ENCODE data around the gene DDX49.
"Not testable (repeated sequence)": the region's sequence is repeated elsewhere in the genome, so short reads cannot be mapped to it uniquely, and the experiment has no call there.

The DDX49 gene

DNA sequence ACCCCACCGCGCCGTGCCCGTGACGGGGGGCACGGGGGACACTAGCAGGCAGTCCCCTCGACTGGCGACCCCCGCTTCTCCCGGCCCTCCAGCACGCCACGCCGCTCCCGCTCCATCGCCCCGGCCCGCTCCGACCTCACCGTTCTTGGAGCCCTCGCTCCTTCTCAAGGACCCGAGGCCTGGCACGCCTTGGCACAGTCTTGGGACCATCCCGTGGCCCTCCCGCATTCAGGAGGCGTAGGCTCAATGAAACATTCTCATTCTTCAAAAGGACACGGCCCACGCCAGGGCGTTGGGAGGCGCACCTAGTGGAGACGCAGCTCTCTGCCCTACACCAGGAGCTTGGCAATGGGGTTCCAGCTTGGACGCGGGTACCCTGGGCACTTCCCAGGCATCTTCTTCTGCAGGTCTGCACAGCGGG lies 23.1 kb upstream of the DDX49 start:
- DNase-seq = no peak

DNA sequence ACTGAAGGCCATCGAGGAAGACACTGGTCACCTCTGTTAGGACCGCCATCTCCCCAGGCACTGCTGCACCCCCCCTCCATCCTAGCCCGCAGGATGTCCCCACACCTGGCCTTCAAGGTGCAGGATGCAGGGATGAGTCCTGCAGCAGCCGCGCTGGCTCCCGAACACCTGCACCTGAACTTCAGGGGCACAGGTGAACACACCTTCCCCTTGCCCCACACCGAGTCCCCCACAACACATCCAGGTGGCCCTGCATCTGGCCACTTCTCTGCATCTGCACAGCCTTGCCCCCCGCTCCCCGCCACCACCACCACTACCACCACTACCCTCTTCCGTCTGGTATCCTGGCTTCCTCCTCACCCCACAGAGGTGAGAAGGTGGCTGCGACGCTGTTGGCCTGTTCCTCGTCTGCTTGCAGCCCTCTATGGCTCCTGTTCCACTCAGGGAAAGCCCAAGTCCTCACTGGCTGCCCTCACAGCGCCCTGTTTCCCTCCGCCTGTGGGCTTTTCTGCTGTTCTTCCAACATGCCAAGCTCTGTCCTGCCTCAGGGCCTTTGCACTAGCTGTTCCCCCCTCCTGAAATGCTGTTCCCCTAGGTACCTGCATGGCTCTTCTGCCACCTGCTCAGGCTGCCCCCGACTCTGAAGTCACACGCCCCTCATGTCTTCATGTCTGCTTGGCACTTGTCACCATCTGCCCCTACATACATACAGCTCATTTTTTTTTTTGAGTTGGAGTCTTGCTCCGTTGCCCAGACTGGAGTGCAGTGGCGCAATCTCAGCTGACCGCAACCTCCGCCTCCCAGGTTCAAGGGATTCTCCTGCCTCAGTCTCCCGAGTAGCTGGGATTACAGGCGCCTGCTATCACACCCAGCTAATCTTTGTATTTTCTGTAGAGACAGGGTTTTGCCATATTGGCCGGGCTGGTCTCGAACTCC lies 22.2 kb upstream of the DDX49 start:
- DNase-seq = no peak

DNA sequence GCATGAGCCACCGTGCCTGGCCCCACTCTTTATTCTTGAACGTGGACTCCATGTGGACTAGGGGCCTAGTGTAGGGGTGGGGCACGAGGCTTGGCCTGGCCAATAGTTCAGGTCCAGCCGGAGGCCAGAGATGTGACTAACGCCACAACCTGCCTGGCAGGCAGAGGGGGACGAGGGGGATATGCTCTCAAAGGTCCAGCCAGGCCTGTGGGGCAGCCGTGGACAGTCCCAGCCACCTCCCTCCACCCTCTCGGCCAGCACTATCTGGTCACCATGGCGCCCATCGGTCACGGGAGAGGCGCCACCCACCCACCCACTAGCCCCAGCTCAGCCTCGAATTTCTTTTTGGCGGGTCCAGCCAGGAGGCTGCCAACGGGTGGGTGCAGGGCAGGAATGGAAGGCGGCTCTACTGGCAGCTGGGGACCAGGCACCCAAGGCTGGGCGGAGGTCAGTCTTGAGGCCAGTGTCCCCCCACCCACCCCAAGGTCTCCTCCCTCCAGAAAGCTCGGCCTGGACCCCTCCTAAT lies 21.4 kb upstream of the DDX49 start:
- DNase-seq = no peak

DNA sequence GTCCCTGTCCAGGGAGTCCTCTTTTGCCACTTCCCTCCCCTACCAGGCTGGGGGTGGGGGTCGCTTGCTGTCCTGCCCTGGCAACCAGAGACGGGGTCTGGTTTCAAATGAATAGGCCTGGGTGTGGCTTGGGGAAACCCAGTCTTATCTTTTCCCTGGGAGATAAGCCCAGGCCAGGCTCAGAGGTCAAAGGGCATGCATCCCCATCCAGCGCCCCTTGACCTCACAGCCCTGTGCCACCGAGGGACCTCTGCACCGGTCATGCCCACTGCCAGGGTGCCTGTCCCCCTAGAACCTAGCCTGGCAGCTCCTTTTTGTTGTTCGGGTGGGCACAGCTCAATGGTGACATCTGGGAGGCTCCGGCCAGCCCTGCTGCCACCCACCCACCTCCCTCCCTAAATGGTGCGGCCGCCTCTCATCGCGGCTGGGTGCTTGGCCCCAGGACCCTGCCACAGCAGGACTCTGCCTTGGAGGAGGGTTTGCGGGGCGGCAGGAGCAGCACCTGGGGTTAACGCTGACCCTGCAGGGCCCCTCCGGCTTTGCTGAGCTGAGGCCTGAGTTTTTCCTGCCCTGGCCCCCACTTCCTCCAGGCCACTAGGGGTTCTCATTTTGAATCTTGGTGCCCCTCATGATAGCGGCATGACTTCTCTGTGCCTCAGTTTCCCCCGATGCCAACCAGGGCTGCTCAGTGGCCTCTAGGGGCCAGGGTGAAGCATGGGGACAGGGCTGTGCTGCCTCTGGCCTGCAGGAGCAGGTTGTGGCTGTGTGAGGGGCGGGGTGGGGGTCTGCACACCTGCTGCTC lies 20.7 kb upstream of the DDX49 start:
- no peak for DNase-seq

DNA sequence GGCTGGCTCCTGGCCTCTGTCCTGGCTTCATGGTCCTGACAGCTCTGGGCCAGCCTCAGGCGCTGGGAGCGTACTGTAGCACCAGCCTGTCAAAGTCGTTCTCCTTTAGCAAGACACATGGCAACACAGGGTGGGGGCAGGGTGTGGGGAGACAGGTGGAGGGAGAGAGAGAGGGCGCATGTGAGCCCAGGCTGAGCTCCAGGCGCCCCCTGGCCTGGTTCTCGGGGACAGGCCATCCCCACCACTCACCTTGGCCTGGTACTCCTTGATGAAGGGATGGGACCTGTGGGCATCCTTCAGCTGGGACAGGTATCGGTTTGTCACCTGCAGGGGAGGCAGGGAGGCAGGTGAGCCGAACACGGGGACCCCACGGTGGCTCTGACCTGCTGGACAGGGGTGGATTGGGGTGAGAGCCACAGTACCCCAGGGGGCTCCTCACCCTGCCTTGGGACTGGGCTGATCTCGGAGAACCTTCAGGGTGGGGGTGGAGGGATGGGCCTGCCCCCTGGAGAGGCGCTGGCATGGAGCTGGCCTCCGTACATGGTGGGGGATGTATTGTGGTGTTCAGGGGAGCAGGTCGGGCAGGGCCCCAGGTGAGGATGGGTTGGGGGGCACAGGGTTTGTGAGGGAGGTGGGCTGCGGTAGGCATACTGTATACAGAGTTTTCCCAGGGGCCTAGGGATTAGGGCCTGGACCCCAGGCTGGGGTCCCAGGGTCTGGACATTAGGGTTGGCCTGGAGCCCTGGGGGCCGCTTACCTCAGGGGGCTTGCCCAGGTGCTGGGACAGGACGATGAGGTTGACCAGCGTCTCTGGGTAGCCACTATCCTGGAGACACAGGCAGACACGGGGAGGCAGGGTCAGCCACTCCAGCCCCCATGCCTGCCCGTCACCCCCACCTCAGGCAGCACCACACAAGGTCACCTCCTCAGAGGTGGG lies 19.6 kb upstream of the DDX49 start:
- DNase-seq = no peak

DNA sequence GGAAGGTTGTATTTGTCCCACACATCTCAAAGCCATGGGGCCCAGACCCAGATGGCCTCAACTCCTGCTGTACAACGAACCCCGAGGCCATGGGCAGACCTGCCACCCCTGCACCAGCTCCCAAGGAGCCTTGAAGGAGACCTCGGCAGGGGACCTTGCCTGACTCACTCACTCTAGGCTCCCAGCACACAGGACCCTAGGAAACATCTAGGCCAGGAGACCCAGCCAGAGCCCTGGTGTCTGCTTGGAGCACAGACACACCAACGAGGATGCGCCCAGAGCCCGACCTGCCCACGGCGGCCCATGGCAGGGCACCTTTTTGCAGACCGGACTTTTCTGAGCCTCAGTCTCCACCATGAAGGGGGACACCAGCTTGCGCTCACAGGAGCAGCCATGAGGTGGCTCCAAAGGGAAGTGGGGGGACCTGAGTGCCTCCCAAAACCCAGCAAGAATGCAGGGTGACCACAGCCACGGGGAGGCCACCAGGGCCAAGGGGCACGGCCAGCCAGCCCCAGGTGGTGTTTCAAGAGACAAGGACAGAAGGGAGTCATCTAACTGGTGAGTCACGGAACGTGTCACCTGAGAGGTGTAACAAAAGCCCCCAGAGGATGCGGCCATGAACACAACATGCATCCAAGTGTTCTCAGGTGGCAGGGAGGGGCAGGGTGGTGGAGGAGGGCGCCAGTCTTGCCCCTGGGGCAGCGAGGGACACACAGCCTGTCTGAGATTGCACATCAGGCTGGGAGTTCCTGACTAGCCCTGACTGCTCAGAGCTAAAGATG lies 18.6 kb upstream of the DDX49 start:
- DNase-seq = no peak

DNA sequence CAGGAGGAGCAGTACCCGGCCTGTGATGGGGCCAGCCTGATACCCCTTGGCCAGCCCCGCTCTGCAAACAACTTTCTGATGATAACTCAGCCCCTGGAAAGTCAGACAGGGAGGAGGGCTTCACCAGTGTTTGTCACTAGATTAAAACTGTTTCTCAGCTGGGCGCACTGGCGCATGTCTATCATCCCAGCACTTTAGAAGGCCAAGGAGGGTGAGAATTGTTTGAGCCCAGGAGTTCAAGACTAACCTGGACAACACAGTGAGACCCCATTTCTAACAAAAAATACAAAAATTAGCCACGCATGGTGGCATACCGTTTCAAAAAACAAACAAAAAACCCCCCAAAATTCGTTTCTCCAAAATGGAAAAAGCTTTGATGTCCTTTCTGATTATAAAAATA lies 18.0 kb upstream of the DDX49 start:
- DNase-seq = no peak

DNA sequence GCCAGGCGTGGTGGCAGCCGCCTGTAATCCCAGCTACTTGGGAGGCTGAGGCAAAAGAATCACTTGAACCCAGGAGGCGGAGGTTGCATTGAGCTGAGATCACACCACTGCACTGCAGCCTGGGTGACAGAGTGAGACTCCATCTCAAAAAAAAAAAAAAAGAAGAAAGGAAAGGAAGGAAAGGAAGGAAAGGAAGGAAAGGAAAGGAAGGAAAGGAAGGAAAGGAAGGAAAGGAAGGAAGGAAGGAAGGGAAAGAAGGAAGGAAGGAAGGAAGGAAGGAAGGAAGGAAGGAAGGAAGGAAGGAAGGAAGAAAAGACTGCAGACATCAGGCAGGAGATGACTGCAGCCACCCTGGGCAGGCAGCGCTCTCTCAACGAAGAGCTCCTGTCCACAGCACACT lies 17.0 kb upstream of the DDX49 start:
- not testable (repeated sequence) for DNase-seq

DNA sequence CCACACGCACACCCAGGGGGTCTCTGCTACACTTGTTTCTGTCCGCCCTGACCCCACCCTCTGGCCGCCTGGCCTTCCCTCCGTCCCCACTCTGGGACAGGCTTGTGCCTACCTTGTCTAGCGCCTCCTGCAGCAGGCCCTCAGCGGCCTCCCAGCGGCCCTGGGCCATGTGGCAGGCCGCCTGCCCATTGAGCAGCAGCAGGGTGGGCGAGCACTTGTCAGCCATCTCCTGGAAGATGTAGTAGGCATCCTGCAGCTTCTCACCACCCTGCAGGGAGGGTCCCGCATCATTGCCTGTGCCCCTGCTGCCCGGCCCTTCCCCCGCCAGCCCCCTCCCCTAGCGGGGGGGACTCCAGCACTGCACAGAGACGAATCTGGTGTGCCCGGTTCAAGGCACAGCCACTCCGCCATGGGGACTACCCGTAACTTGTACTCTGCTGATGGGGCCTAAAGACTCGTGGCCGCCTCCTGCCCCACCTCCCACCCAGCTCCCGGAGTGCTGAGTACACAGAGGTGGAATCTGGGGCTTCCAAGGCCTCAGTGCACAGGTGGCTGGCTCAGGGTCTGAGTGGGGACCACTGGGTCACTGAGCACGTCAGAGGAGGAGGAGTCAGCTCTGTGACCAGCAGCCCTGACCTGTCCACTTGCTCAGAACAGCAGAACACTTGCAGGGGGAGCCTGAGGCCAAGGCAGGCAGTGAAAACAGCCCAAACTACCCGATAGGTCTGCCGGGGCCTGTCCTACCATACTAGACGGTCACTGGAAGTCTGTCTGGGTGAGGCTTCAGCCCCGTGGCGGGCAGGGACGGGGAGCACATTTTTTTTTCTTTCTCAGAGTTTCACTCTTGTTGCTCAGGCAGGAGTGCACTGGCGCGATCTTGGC lies 16.1 kb upstream of the DDX49 start:
- no peak for DNase-seq

DNA sequence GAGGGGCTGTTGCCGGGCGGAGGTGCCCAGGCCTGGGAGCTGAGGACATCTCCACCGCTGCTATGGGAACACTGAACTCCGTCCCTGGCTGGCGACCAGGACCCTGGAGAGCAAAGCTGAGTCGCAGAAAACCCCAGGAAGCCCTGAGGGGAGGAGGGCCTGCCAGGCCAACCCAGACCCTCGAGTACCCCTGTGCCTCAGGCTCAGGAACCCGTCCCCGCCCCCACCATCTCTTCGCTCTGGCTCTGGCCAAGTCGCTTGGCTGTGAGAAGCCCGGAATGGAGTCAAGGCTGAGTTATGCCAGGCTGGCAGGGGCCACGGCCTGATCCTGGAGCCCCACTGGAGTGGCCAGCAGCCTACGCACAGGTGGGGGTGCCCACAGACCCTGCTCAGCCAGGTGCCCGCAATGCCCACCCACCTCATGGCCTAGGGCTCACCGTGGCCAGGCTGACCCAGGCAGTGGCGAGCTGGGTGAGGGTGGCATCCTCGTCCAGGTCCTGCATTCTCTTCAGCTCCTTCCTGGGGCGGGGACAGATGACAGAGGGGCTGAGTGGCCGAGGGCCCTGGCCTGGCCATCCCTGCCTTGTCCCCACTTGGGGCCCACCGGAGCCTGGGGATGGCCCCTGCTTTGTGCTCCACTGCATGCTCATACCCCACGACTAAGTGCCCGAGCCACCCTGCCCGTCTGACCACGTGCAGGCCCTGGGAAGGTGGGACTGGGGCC lies 15.0 kb upstream of the DDX49 start:
- no peak for DNase-seq

DNA sequence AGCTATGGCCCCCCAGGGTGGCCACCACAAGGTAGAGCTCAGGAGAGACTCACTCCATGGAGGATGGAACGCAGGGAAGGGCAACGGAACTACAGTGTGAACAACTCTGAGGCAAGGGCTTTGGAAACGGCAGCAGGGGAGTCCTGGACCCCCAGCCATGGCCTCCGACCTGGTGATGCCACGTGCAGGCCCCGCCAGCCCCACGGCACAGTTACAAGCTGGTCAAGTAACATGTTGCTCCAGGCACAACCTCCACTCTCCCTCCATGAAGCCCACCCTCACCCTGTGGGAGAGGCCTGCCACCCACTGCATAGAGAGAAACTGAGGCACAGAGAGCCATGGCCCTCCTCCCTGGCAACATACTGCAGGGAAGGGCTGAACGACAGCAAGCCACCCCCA lies 14.5 kb upstream of the DDX49 start:
- DNase-seq = no peak

DNA sequence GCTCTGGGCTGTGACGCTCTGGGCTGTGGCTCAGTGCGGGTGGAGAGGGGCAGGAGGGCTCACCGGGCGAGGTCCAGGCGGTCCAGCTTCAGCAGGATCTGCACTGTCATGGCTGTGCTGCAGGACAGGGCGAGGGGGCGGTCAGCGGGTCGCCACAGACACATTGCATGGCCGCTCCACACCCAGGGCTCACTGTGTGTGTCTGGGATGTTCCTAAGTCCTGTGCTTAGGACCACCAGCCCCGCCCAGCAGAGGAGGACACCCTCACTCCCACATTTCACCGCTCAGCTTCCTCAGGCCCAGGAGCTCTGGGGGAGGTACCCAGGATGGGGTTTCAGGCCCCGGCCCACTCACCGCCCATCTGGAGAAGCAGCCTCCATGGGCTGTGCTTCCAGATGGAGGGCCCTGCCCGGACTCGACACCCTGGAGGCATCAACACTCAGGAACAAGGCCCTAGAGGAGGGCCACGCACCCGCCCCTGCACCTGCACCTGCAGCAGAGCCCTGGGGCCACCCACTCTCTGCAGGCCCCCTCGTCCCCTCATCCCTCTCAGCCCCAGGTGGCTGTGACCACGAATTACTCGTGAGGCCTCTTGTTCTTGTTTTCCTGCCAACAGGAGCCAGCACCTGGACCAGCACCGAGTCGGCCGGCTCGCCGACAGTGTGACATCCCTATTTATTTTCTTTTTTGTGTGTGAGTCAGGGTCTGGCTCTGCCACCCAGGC lies 13.8 kb upstream of the DDX49 start:
- no peak for DNase-seq

DNA sequence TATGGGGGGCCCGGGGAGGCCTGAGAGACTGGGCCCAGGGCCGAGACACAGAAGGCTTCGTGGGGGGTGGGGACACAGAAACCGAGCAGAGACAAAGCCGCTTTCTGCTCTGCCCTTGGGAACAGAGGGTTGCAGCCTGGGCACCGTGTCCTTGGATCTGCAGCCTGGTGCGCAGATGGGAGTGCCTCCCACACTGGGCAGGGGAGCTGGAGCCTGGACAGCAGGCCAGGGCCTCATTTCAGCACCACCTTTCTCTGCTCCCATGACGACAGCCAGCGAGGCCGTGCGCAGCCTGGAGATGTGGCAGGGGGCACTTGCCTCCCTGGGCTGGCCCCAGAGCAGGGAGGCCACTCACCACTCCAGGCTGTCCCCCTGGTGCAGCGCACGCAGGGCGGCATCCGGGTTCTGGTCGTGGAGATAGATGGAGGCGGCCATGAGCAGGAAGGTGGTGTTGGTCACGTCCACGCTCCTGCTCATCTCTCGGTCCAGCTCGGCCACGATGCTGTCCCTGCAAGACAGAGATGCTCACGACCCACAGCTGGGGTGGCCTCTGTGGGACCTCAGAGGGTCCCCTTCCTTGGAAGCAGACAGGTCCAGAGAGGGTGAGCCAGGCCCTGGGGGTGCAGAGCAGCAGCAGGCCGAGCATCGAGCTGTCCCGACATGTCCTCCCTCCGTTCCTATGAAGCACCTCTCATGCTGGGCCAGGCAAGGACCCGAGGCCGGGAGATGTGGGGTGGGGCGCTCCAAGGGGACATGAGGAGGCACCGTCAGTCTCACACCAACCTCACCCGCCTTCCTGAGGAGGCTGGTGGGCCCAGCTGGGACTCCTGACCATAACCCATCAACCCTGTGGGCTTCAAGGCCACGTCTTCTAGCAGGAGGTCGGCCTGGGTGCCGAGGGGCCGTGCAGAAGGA lies 12.7 kb upstream of the DDX49 start:
- no peak for DNase-seq

DNA sequence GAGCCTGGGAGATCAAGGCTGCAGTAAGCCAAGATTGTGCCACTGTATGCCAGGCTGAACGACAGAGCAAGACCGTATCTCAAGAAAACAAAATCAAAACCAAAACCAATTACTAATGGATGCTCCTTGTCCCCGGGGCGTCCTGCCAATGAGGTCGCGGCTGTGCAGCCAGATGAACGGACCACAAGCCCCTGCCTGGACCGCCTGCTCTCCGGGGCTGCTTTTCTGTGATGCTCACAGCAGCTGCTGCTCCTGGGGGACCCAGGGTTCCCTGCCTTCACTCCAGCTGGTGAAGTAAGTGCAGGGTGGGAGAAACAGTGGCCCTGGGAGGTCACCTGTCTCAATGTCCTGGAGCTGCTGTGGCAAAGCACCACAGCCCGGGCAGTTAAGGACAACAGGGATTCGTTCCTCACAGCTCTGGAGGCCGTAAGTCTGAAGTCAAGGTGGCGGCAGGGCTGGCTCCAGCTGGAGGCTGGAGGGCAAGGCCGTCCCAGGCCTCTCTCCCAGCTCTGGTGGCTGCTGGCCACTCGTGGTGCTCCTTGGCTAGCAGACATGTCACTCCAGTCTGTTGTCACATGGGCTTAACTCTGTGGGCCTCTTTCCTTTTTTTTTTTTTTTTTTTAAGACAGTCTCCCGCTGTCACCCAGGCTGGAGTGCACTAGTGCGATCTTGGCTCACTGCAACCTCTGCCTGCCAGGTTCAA lies 10.4 kb upstream of the DDX49 start:
- no peak for DNase-seq

DNA sequence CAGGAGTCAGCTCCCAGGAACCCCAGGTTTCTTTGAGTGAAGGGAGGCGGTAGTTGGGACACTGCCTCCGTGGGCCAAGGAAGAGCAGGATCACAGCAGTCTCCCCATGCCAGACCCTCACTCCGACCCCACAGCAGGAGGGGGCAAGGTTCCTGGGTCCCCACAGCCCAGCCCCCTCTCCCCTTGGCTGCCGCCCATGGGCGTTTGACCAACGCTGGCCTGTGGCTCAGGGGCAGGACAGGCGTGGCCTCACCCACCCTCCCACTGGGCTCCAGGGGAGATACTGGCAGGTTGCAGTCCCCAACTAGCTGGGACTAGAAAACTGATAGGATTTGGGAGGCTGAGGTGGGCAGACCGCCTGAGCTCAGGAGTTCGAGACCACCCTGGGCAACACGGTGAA lies 9.5 kb upstream of the DDX49 start:
- no peak for DNase-seq

DNA sequence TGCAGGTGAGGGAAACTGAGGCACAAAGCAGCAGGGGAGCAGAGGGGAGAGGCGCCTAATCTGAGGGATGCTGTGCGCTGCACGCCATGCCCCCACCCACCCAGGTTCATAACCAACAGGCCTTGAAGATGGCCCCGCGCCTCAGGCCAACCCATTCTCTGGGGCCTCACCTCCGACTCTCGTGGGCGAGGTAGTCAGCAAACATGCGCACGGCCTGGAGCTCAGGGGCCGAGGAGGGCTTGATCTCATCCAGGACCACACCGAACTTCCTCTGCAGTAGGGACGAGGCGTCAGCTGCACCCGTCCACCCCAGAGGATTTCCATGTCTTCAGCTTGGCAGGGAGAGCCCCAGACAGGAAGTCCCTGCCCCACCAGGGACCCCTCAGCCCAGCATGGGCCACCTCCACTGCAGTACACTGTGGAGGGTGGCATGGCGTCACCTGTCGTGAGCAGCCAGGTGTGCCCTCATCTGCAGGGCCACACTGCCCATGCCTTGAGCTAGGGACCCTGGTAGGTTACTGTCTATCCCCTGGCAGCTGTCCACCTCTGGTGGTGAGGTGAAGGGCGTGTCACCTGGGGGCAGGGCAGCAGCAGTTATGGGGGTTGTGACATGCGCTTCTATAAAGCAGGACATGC lies 8.6 kb upstream of the DDX49 start:
- DNase-seq = no peak

DNA sequence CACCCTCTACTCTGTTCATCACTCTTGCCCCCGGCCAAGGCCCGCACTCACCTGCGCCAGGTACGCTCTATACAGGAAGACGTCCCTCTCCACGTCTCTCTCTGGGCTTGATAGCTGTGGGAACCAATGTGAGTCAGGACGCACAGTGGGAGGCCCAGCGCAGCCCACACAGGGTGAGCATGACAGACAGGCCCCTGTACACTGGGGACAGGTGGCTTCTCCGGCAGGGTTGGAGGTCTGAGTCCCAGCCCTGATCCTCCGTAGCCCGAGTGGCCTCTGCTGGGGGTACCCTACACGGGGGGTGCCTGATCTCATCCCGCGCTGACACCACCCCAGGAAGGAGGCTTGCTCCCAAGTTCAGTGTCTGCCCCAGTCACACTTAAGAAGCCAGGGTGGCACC lies 6.6 kb upstream of the DDX49 start:
- no peak for DNase-seq
